HEK293T (cell line): ENCODE results near the gene ATXN2.

Experiments
- ARNT ChIP-seq: fragments of 450-650 bp; IDR thresholded peaks from 2 replicates; pipeline ENCODE4 v1.6.1; 2017; ENCODE audit warnings: mild to moderate bottlenecking
- BHLHE40 ChIP-seq: fragments of 450-650 bp; IDR thresholded peaks from 2 replicates; pipeline ENCODE4 v1.6.1; 2016; ENCODE audit warnings: mild to moderate bottlenecking, moderate library complexity, borderline replicate concordance
- CTBP1 ChIP-seq: fragments of 450-650 bp; IDR thresholded peaks from 2 replicates; pipeline ENCODE4 v1.6.1; 2016; ENCODE audit warnings: borderline replicate concordance
- ELF4 ChIP-seq: fragments of 450-650 bp; IDR thresholded peaks from 2 replicates; pipeline ENCODE4 v1.6.1; 2017; ENCODE audit warnings: antibody characterized with exemption
- FOXA1 ChIP-seq: fragments of 450-650 bp; IDR thresholded peaks from 2 replicates; pipeline ENCODE4 v1.6.1; 2016; ENCODE audit warnings: mild to moderate bottlenecking
- FOXK2 ChIP-seq: fragments of 450-650 bp; IDR thresholded peaks from 2 replicates; pipeline ENCODE4 v1.6.1; 2016; ENCODE audit warnings: mild to moderate bottlenecking
- FOXM1 ChIP-seq: fragments of 450-650 bp; IDR thresholded peaks from 2 replicates; pipeline ENCODE4 v1.6.1; 2017; ENCODE audit warnings: mild to moderate bottlenecking, borderline replicate concordance
- HDGF ChIP-seq: fragments of 450-650 bp; IDR thresholded peaks from 2 replicates; pipeline ENCODE4 v1.6.1; 2017; ENCODE audit warnings: antibody characterized with exemption, borderline replicate concordance
- L3MBTL2 ChIP-seq: fragments of 450-650 bp; conservative IDR thresholded peaks from 2 replicates; pipeline ENCODE4 v1.6.1; 2016; ENCODE audit warnings: mild to moderate bottlenecking
- PKNOX1 ChIP-seq: fragments of 450-650 bp; IDR thresholded peaks from 2 replicates; pipeline ENCODE4 v1.6.1; 2016
- SP1 ChIP-seq: fragments of 450-650 bp; IDR thresholded peaks from 2 replicates; pipeline ENCODE4 v1.6.1; 2017
- SUZ12 ChIP-seq: fragments of 450-650 bp; IDR thresholded peaks from 2 replicates; pipeline ENCODE4 v1.6.1; 2016; ENCODE audit warnings: mild to moderate bottlenecking
- TARDBP ChIP-seq: fragments of 450-650 bp; IDR thresholded peaks from 2 replicates; pipeline ENCODE4 v1.6.1; 2016
- ZNF384 ChIP-seq: fragments of 450-650 bp; IDR thresholded peaks from 2 replicates; pipeline ENCODE4 v1.6.1; 2016

- TF ChIP-seq SP1 (no peak), ELF4 (peak; percentile 62), FOXM1 (peak; percentile 53; the same call in 1 of the 2 replicates), HDGF (no peak), FOXA1 (no peak), SUZ12 (no peak), FOXK2 (no peak), L3MBTL2 (peak; percentile 65), PKNOX1 (peak; percentile 41; the same call in 1 of the 2 replicates), BHLHE40 (no peak), CTBP1 (no peak), TARDBP (no peak), ZNF384 (no peak), ARNT (peak; percentile 59; the same call in 1 of the 2 replicates)
These were observed 514 bp upstream of the ATXN2 start for GRCh38 chr12:111599453-111600204.
